ENCODE measurements around the gene QSOX2.
"Not testable (repeated sequence)": the region's sequence is repeated elsewhere in the genome, so short reads cannot be mapped to it uniquely, and the experiment has no call there.

Gene QSOX2

DNA sequence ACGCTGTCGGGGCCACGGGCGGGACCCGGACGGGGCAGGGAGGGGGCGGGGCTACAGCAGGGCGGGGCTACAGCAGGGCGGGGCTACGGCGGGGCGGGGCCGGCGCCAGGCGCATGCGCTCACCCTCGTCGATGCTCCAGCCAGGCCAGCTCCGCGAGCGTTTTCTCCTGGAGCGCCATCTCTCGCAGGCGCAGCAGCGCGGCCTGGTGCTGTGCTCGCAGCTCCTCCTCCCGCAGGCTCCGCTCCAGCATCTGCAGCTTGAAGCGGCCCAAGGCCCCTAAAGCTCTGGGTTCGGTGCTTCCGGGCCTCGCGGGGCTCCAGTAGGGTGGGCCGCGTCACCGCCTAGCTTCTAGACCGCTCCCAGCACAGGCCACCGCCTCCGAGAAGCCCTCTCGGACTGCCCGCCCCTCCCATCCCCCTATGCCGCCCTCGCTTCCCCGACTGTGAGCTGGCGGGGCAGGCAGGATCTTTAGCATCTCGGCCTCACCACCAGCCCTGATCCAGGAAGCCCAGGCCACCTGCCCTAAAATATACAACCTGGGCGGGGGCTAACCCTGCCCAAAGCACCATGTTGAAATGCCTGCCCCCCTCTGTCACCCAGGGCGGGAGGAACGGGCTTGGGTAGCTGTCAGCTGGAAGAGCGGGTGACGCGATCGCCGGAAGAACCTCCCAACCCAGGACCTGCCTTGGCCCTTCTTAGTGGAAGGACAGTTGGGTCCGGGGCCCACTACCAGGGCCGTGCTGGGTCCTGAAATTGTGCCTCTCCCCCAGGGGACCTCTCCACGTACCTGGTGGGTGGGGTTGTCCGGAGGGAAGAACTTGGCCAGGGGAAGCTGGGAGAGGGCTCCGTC lies 21.9 kb upstream of the QSOX2 start:
- Histone ChIP-seq H3K36me3 (ENCODE audit: control insufficient read depth, insufficient read depth, low read length) (no peaks in the 10 kb centered on the region), H3K9ac (ENCODE audit: low read depth, low read length) (no peak overlapping the region), H3K4me3 (ENCODE audit: low read depth, low read length) (peak overlapping the region; percentile 75), H3K9me3 (ENCODE audit: control insufficient read depth, insufficient read depth, low read length) (no peaks in the 10 kb centered on the region), H3K27me3 (ENCODE audit: control insufficient read depth, insufficient read depth, low read length) (no peaks in the 10 kb centered on the region), H3K4me1 (ENCODE audit: control insufficient read depth, insufficient read depth, low read length) (no peaks in the 10 kb centered on the region)

DNA sequence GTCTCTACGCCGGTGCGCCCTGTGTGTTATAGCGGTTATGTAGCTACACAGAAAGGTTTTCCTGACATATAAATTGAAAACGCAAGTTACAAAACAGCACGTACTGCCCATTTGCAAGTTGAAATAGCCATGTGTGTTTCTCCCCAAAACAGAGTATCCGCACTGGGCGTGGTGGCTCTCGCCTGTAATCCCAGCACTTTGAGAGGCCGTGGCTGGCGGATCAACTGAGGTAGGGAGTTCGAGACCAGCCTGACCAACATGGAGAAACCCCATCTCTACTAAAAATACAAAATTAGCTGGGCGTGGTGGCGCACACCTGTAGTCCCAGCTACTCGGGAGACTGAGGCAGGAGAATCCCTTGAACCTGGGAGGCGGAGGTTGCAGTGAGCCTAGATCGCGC lies 21.0 kb upstream of the QSOX2 start:
- H3K9ac ChIP-seq (ENCODE audit: low read depth, low read length); H3K4me3 ChIP-seq (ENCODE audit: low read depth, low read length): not testable (repeated sequence)

DNA sequence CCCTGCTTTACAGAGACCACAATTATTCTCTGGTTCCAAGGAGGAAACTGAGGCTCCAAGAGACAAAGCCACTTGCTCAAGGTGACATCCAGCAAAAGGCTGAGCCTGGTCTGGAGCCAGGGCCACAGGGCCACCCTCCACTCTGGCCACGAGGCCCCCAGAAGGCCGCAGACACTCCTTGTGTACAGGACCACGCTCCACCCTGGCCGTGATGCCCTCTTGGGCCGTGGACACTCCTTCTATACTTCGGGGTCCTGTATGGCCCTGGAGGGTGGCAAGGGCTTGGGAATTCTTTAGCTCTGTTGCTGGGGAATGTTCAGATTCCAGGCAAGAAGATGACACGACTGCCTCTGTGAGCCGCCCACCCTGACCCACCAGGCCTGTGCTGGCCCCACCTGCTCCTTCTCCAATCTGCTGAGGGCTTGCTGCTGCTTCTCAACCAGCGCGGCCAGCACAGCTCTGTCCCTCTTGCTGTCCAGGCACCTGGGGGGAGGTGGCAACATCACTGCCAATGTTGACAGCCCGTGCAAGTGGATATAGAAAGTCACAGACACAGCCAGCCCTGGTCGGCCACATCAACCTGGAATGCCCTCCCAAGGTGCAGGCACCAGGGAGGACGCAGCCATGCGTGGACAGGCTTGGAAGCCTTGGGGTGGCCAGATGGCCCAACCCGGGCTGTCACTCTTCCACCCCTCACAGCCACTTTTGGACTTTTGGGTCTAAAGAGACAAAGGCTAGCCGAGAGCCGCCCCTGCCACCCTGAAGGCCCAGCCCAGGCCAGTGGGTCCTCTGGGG lies 20.1 kb upstream of the QSOX2 start:
- H3K9ac ChIP-seq (ENCODE audit: low read depth, low read length): no peak overlapping the region
- H3K27me3 ChIP-seq (ENCODE audit: control insufficient read depth, insufficient read depth, low read length): no peaks in the 10 kb centered on the region
- H3K36me3 ChIP-seq (ENCODE audit: control insufficient read depth, insufficient read depth, low read length): no peaks in the 10 kb centered on the region

More for the DNA sequence above, 21.0 kb upstream of the QSOX2 start:
- H3K27me3 ChIP-seq (ENCODE audit: control insufficient read depth, insufficient read depth, low read length); H3K36me3 ChIP-seq (ENCODE audit: control insufficient read depth, insufficient read depth, low read length); H3K9me3 ChIP-seq (ENCODE audit: control insufficient read depth, insufficient read depth, low read length); H3K4me1 ChIP-seq (ENCODE audit: control insufficient read depth, insufficient read depth, low read length): not testable (repeated sequence)

DNA sequence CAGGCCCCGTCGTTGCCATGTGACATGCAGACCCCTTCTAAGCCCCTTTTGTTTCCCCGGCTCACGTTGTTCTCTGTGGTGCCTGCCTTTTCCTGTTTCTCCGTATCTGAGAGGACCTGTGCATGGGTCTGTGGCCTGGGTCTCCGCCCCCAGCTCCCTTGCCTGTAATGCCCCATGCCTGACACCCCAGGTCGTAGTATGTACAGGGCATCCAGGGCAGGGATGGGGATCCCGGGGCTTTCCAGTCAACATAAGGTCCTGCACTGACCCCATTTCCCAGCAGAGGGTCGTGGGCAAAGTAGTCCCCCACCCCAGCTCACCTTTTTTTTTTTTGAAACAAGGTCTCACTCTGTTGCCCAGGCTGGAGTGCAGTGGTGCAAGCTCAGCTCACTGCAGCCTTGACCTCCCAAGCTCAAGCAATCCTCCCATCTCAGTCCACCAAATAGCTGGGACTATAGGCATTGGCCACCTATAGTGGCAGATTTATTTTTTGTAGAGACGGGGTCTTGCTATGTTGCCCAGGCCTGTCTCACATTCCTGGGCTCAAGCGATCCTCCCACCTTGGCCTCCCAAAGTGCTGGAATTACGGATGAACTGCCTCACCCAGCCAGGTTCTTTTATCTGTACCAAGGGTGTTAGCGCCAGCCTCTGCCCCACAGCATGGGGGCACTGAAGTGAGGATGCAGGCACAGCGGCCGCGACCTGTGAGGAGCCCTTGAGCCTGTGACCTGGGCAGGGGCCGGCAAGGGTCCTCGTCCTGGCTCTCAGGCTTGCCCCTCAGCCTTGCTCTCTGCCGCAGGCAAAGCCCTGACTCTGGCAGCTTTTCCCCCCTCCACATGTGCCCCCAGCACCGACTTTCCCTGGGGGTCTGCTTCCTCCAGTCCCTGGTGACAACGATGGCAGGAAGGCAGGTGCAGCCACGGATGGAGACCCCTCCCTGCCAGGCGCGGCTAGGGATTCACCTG lies 19.1 kb upstream of the QSOX2 start:
- no peak overlapping the region for H3K9ac ChIP-seq (ENCODE audit: low read depth, low read length)
- H3K27me3 ChIP-seq (ENCODE audit: control insufficient read depth, insufficient read depth, low read length): no peaks in the 10 kb centered on the region
- H3K4me3 ChIP-seq (ENCODE audit: low read depth, low read length): no peak overlapping the region
- no peaks in the 10 kb centered on the region for H3K9me3 ChIP-seq (ENCODE audit: control insufficient read depth, insufficient read depth, low read length)
- no peaks in the 10 kb centered on the region for H3K36me3 ChIP-seq (ENCODE audit: control insufficient read depth, insufficient read depth, low read length)
- H3K4me1 ChIP-seq (ENCODE audit: control insufficient read depth, insufficient read depth, low read length): no peaks in the 10 kb centered on the region

More for the DNA sequence above, 20.1 kb upstream of the QSOX2 start:
- Histone ChIP-seq H3K9me3 (ENCODE audit: control insufficient read depth, insufficient read depth, low read length) (no peaks in the 10 kb centered on the region), H3K4me3 (ENCODE audit: low read depth, low read length) (no peak overlapping the region), H3K4me1 (ENCODE audit: control insufficient read depth, insufficient read depth, low read length) (no peaks in the 10 kb centered on the region)

DNA sequence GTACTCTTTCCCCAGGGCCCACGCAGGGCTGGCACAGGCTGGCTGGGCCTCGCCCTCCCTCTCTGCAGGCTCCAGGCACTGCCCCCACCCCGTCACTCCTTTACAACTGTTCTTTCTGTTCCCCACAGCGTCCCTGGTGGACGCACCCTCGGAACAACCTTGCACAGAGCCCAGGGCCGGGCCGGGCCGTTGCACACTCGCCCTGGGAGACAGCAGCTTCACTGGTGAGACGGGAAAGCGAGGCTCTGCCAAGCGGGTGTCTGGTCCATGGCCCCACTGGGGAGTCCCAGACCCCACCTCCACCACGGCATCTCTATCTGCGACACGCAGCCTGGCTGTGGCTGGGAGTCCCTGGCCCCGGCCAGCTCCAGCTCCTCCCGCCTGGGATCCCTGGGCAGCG lies 18.4 kb upstream of the QSOX2 start:
- H3K36me3 ChIP-seq (ENCODE audit: control insufficient read depth, insufficient read depth, low read length): no peaks in the 10 kb centered on the region
- no peak overlapping the region for H3K4me3 ChIP-seq (ENCODE audit: low read depth, low read length)
- no peaks in the 10 kb centered on the region for H3K4me1 ChIP-seq (ENCODE audit: control insufficient read depth, insufficient read depth, low read length)
- no peaks in the 10 kb centered on the region for H3K27me3 ChIP-seq (ENCODE audit: control insufficient read depth, insufficient read depth, low read length)
- no peaks in the 10 kb centered on the region for H3K9me3 ChIP-seq (ENCODE audit: control insufficient read depth, insufficient read depth, low read length)
- H3K9ac ChIP-seq (ENCODE audit: low read depth, low read length): no peak overlapping the region

DNA sequence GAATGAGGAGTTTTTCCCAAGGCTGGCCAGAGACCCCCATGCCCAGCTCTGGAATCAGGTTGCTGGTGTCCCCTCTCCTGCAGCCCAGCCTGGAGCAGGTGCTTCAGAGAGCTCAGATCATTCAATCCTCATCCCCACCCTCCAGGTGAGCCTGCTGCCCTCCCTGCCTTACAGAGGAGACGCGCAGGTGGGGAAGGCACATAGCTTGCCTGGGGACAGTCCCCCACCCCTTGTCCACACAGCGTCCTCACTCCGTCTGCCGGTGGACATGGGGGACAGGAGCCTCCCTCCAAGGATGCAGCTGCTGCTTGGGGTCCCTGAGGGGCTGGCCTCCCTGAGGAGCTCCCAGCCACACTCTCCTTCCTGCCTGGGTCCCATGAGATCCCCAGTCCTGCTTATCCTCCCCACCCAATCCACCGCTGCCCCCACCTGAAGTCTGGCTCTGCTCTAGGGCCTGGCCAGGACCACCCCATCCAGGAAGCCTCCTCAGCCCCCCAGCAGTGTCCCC lies 17.1 kb upstream of the QSOX2 start:
- no peak overlapping the region for H3K9ac ChIP-seq (ENCODE audit: low read depth, low read length)

DNA sequence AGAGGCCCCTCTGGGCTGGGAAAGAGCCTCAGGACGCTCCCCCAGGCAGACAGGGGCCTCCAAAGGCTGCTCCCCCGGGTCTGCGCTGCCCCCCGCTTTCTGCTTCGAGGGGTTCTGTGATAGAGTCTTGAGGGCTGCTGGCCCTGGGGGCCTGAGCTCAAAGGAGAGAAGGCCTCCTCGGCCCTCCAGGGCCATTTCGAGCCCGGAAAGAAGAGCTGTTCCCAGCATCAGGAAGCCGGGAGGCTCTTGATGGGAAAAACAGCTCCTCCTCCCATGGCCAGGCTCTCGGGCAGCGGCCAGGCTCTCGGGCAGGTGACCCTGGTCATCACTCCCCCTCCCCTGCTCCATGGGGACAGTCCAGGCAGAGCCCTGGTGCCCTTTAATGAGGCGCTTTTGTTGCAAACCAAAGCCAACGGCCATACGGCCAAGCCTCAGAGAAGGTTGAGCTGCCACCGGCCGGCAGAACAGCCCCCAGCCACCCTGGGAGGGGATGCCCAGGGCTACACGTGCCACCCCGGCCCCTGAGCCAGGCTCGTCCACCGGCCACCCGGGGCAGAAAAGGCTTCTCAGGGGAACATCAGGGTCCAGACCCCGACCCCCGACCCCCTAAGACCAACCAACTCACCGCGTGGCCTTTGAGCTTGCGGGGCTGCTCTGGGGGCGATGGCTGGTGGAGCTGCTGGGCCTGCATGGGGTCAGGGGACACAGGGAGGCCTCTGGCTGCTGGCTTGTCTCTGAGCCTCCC lies 16.2 kb upstream of the QSOX2 start:
- Histone ChIP-seq H3K9ac (ENCODE audit: low read depth, low read length) (no peak overlapping the region), H3K36me3 (ENCODE audit: control insufficient read depth, insufficient read depth, low read length) (no peaks in the 10 kb centered on the region), H3K4me1 (ENCODE audit: control insufficient read depth, insufficient read depth, low read length) (no peaks in the 10 kb centered on the region), H3K27me3 (ENCODE audit: control insufficient read depth, insufficient read depth, low read length) (no peaks in the 10 kb centered on the region), H3K9me3 (ENCODE audit: control insufficient read depth, insufficient read depth, low read length) (no peaks in the 10 kb centered on the region), H3K4me3 (ENCODE audit: low read depth, low read length) (no peak overlapping the region)

More for the DNA sequence above, 17.1 kb upstream of the QSOX2 start:
- Histone ChIP-seq H3K36me3 (ENCODE audit: control insufficient read depth, insufficient read depth, low read length) (no peaks in the 10 kb centered on the region), H3K4me1 (ENCODE audit: control insufficient read depth, insufficient read depth, low read length) (no peaks in the 10 kb centered on the region), H3K27me3 (ENCODE audit: control insufficient read depth, insufficient read depth, low read length) (no peaks in the 10 kb centered on the region), H3K4me3 (ENCODE audit: low read depth, low read length) (no peak overlapping the region), H3K9me3 (ENCODE audit: control insufficient read depth, insufficient read depth, low read length) (no peaks in the 10 kb centered on the region)

DNA sequence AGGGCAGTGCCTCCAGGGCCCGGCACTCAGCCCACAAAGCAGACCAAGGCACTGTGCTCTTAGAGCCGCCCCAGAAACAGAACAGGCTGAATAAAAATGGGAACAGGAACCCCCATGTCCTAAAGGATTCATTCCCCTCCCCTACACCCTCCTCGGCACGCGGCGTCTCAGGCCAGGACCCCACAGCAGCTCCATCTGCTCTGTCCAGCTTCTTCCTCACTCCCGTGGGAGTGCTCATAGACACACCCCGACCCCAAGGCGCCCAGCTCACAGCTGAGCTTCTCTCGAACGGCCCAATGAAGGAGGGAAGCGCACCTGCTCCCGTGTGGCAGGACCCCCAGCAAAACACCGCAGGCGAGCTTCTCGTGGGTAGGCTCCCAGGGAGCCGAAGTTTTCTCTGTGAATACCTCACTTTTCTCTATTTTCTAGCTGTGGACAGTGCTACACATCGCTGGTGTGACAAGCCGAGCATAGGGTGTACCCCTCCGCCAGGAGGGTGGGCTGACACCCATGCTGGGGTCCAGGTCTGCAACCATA lies 15.4 kb upstream of the QSOX2 start:
- Histone ChIP-seq H3K4me1 (ENCODE audit: control insufficient read depth, insufficient read depth, low read length) (no peaks in the 10 kb centered on the region), H3K9me3 (ENCODE audit: control insufficient read depth, insufficient read depth, low read length) (no peaks in the 10 kb centered on the region), H3K36me3 (ENCODE audit: control insufficient read depth, insufficient read depth, low read length) (no peaks in the 10 kb centered on the region), H3K9ac (ENCODE audit: low read depth, low read length) (no peak overlapping the region), H3K4me3 (ENCODE audit: low read depth, low read length) (no peak overlapping the region), H3K27me3 (ENCODE audit: control insufficient read depth, insufficient read depth, low read length) (no peaks in the 10 kb centered on the region)

DNA sequence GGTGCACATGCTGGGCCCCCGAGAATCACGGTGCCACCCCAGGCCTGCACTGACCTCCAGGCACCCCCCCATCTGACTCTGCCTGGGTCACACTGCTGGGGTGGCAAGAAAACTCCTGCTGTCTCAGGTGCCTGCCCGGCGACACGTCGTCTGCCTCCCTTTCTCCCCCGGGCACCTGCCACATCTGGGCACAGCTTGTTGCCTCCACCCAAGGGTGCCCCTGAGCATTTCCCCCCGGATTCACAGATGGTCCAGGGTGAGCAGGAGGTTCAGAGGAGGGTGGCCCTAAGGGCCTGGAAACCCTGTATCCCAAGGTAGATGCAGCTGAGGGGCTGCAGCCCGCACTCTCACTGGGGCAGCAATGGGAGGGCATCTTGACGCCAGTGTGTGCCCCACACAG lies 14.9 kb upstream of the QSOX2 start:
- Histone ChIP-seq H3K4me1 (ENCODE audit: control insufficient read depth, insufficient read depth, low read length) (no peaks in the 10 kb centered on the region), H3K27me3 (ENCODE audit: control insufficient read depth, insufficient read depth, low read length) (no peaks in the 10 kb centered on the region), H3K9me3 (ENCODE audit: control insufficient read depth, insufficient read depth, low read length) (no peaks in the 10 kb centered on the region), H3K4me3 (ENCODE audit: low read depth, low read length) (no peak overlapping the region), H3K36me3 (ENCODE audit: control insufficient read depth, insufficient read depth, low read length) (no peaks in the 10 kb centered on the region), H3K9ac (ENCODE audit: low read depth, low read length) (no peak overlapping the region)

DNA sequence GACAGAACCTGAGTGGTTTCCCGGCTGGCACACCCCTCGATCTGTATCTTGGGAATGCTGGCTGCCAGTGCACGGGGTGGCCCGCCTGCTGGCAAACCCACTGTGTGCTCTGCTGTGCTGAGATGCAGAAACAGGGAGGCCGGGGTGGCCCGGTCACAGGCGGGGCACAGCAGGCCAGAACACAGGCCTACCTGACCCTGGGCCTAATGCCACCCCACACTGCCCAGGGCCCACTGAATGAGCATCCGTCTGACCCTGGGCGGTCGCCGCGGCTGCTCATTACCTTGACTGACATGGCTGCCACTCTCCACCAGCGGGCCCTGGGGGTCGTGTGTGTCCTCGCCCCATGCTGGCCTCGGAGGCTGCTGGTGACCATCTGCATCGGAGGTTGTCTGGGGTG lies 14.2 kb upstream of the QSOX2 start:
- Histone ChIP-seq H3K4me1 (ENCODE audit: control insufficient read depth, insufficient read depth, low read length) (no peaks in the 10 kb centered on the region), H3K9ac (ENCODE audit: low read depth, low read length) (no peak overlapping the region), H3K36me3 (ENCODE audit: control insufficient read depth, insufficient read depth, low read length) (no peaks in the 10 kb centered on the region), H3K4me3 (ENCODE audit: low read depth, low read length) (no peak overlapping the region), H3K9me3 (ENCODE audit: control insufficient read depth, insufficient read depth, low read length) (no peaks in the 10 kb centered on the region), H3K27me3 (ENCODE audit: control insufficient read depth, insufficient read depth, low read length) (no peaks in the 10 kb centered on the region)

DNA sequence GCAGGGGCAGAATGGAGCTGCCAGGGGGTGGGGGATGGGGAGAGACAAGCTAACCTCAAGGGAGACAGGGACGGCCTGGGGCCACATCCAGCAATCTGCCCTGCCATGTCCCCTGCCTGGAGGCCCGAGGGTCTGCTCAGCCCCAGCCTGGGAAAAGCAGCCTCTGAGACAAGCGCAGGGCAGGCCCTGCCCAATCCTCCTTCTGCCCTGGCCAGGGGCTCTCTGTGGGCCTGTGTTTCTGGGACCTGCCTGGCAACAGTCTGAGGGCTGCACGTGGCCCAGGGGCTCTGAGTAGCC lies 13.9 kb upstream of the QSOX2 start:
- no peaks in the 10 kb centered on the region for H3K36me3 ChIP-seq (ENCODE audit: control insufficient read depth, insufficient read depth, low read length)
- no peak overlapping the region for H3K4me3 ChIP-seq (ENCODE audit: low read depth, low read length)
- no peaks in the 10 kb centered on the region for H3K4me1 ChIP-seq (ENCODE audit: control insufficient read depth, insufficient read depth, low read length)
- peak overlapping the region; percentile 24 for H3K9ac ChIP-seq (ENCODE audit: low read depth, low read length)
- H3K27me3 ChIP-seq (ENCODE audit: control insufficient read depth, insufficient read depth, low read length): no peaks in the 10 kb centered on the region
- H3K9me3 ChIP-seq (ENCODE audit: control insufficient read depth, insufficient read depth, low read length): no peaks in the 10 kb centered on the region

All from iPS-15b (cell line).